Fibroblast of mammary gland (primary cell): ENCODE results near the gene LBH.
"Not testable (repeated sequence)": the region's sequence is repeated elsewhere in the genome, so short reads cannot be mapped to it uniquely, and the experiment has no call there.

Source experiments
- DNase-seq: peaks from one replicate; pipeline ENCODE4 v3.0.0-alpha.2; 2010; ENCODE audit warnings: low read depth
- H3K4me3 ChIP-seq: 2 replicates; pipeline ENCODE4 v1.5.1; 2011; ENCODE audit warnings: low read depth, mild to moderate bottlenecking, low read length, moderate library complexity; ENCODE audit not compliant: control insufficient read depth
- TF ChIP-seq, protein P1 (sequence below): conservative IDR thresholded peaks from 2 replicates; pipeline ENCODE4 v1.5.1; 2011; ENCODE audit warnings: low read depth, low read length, inconsistent platforms; ENCODE audit not compliant: control insufficient read depth, insufficient read depth

The LBH gene

GRCh38 chr2:30267161-30267975 lies 36.0 kb downstream of the LBH start:
- no peak overlapping the region for H3K4me3 ChIP-seq
- DNase-seq: no peak

DNA sequence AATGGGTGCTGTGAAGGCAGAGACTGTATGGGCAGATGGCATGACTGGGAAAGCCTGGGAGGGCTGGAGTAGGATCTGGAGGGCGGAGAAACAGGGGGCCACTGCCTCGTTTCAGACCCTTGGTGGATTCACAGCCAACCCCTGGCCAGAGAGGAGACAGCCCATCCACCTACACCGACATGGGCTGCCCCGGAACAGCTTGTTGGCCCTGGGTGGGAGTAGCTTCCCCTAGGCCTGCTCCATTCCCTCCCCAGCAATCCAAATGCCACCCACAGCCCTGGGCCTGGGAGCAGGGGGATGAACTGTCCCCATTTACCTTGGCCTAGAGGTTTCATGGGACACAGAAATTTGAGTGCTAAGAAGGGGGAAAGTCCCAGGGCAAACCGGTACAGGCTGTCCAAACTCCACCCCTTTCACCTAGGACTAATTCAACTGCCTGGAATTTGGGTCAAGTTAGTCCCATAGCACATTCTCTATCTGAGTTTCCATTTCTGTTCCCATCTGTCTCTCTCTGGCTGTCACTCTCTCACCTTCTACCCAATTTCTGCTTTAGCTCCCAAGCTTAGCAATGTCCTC lies 37.0 kb downstream of the LBH start:
- no peak overlapping the region for H3K4me3 ChIP-seq
- no peak for DNase-seq

More at GRCh38 chr2:30267161-30267975, 36.0 kb downstream of the LBH start:
- TF ChIP-seq, protein P1, sequence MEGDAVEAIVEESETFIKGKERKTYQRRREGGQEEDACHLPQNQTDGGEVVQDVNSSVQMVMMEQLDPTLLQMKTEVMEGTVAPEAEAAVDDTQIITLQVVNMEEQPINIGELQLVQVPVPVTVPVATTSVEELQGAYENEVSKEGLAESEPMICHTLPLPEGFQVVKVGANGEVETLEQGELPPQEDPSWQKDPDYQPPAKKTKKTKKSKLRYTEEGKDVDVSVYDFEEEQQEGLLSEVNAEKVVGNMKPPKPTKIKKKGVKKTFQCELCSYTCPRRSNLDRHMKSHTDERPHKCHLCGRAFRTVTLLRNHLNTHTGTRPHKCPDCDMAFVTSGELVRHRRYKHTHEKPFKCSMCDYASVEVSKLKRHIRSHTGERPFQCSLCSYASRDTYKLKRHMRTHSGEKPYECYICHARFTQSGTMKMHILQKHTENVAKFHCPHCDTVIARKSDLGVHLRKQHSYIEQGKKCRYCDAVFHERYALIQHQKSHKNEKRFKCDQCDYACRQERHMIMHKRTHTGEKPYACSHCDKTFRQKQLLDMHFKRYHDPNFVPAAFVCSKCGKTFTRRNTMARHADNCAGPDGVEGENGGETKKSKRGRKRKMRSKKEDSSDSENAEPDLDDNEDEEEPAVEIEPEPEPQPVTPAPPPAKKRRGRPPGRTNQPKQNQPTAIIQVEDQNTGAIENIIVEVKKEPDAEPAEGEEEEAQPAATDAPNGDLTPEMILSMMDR: no peak

DNA sequence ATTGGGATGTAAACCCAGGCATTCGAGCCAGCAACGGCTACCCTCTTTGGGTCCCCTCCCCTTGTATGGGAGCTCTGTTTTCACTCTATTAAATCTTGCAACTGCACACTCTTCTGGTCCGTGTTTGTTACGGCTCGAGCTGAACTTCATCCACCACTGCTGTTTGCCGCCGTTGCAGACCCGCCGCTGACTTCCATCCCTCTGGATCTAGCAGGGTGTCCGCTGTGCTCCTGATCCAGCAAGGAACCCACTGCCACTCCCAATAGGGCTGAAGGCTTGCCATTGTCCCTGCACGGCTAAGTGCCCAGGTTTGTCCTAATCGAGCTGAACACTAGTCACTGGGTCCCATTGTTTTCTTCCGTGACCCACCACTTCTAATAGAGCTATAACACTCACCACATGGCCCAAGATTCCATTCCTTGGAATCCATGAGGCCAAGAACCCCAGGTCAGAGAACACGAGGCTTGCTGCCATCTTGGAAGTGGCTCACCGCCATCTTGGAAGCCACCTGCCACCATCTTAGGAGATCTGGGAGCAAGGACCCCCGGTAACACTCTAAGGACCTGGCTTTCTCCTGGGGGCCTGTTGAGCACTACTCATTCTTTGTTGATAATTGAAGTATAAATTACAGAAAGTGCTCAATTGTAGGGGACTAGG lies 37.9 kb downstream of the LBH start:
- DNase-seq, H3K4me3 ChIP-seq: not testable (repeated sequence)

More for the DNA sequence above, 37.0 kb downstream of the LBH start:
- TF ChIP-seq, protein P1: no peak

DNA sequence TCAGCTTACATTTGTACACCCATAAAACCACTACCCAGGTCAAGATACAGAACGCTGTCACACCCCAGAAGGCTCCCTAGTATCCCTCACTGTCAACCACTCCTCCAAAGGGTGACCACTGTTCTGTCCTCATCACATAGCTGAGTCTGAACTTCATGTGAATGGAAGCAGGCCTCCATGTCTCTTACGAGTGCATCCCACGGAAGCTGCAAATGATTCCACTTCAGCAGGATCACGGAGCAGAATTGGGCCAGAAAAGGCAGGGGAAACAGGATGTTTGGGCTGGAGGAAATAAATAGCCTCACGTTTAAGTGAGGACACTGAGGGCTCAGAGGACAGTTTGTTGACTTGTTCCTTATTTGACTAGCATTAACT lies 38.4 kb downstream of the LBH start:
- TF ChIP-seq, protein P1: no peak
- no peak overlapping the region for H3K4me3 ChIP-seq
- DNase-seq: no peak

GRCh38 chr2:30270166-30270565 lies 38.8 kb downstream of the LBH start:
- TF ChIP-seq, protein P1: no peak
- no peak overlapping the region for H3K4me3 ChIP-seq
- DNase-seq: no peak

- no peak overlapping the region for H3K4me3 ChIP-seq
- TF ChIP-seq, protein P1: no peak
- DNase-seq: no peak
These were observed 40.0 kb downstream of the LBH start for GRCh38 chr2:30271301-30271700.

DNA sequence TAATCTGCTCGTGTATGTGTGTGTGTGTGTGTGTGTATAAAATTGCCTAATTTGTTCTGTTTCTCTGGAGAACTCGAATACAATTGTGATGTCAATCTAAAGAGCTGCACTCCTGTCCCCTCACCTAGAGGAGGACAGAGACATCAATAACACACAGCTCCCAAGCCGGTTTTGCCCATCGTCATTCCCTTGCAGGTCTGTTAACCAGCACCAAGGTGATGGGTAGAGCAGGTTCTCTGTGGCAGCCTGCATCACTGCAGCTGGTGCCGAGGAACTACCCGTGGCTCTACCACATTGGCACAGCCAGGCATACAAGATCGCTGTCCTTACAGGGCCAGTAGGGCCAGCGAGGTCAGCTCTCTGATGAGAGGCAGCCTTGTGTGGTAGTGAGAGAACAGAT lies 41.0 kb downstream of the LBH start:
- H3K4me3 ChIP-seq: no peak overlapping the region
- DNase-seq: no peak
- TF ChIP-seq, protein P1: no peak
